Panc1 (cell line): Measurements from ENCODE around the gene CDH12. TPM values are rescaled to one million over a fixed set of nuclear protein-coding genes. Genes with fewer than 3 reads are reported as not detected.

Experiments
- ATAC-seq: fragments of 200-7000 bp; cut with Tn5 transposase; 2 replicates; pipeline ENCODE4 v1.9.1; 2020; ENCODE audit warnings: mild to moderate bottlenecking, moderate library complexity
- BruUV-seq: library from RNA; stranded (reverse); fragments of 400-500 nt; replicated peaks from 2 replicates; lab custom pipeline; 2021; lab: Mats Ljungman, UMichigan
- CTCF ChIA-PET: fragments of 300-600 bp; sonication (Branson Sonifier 250); formaldehyde crosslinking; loops from one replicate; lab custom pipeline; 2022; ENCODE audit warnings: antibody characterized with exemption; lab: Charles Lee
- POLR2A ChIA-PET: fragments of 300-600 bp; sonication (Branson Sonifier 250); formaldehyde crosslinking; loops from one replicate; lab custom pipeline; 2022; ENCODE audit warnings: antibody characterized with exemption; lab: Charles Lee
- DNase-seq: peaks from one replicate; pipeline ENCODE4 v3.0.0-alpha.2; 2010; ENCODE audit warnings: low read depth, low spot score
- H3K27ac ChIP-seq: 2 replicates; pipeline ENCODE4 v1.5.1; 2011; ENCODE audit warnings: mild to moderate bottlenecking, low read length, inconsistent platforms
- H3K27me3 ChIP-seq: fragments of 200-500 bp; sonication (Bioruptor generic); 2 replicates; pipeline ENCODE4 v1.6.0; 2014; ENCODE audit warnings: low read length, inconsistent platforms; ENCODE audit not compliant: control insufficient read depth, insufficient read depth
- H3K36me3 ChIP-seq: fragments of 200-500 bp; sonication (Bioruptor generic); 2 replicates; pipeline ENCODE4 v1.5.1; 2014; ENCODE audit warnings: inconsistent platforms, mild to moderate bottlenecking, low read length, moderate library complexity; ENCODE audit not compliant: control insufficient read depth, insufficient read depth
- H3K4me1 ChIP-seq: 2 replicates; pipeline ENCODE4 v1.5.1; 2011; ENCODE audit warnings: inconsistent platforms, mild to moderate bottlenecking, low read length, moderate library complexity; ENCODE audit not compliant: control insufficient read depth, insufficient read depth
- H3K4me3 ChIP-seq, 2 experiments: 2 replicates each; pipeline ENCODE4 v1.5.1; 2011 to 2012; ENCODE audit warnings: low read depth in 2 of 2, low read length in 2 of 2, mild to moderate bottlenecking in 2 of 2, inconsistent platforms in 1 of 2, moderate library complexity in 1 of 2
- H3K9me3 ChIP-seq: fragments of 200-500 bp; sonication (Bioruptor generic); 2 replicates; pipeline ENCODE4 v1.5.1; 2014; ENCODE audit warnings: low read depth, mild to moderate bottlenecking, inconsistent platforms, low read length, moderate library complexity; ENCODE audit not compliant: control insufficient read depth, insufficient read depth
- CTCF ChIP-seq: fragments of 450-650 bp; IDR thresholded peaks from 2 replicates; pipeline ENCODE4 v1.5.1; 2017; ENCODE audit warnings: mild to moderate bottlenecking
- POLR2AphosphoS5 ChIP-seq: IDR thresholded peaks from 2 replicates; pipeline ENCODE4 v1.6.1; 2012; ENCODE audit warnings: mild to moderate bottlenecking, low read depth, low read length, moderate library complexity
- SIN3A ChIP-seq: IDR thresholded peaks from 2 replicates; pipeline ENCODE4 v1.6.1; 2012; ENCODE audit warnings: low read depth, mild to moderate bottlenecking, low read length, moderate library complexity, borderline replicate concordance; ENCODE audit not compliant: insufficient read depth
- TCF7L2 ChIP-seq: IDR thresholded peaks from 2 replicates; pipeline ENCODE4 v1.6.1; 2011; ENCODE audit warnings: mild to moderate bottlenecking, low read depth, low read length, inconsistent platforms
- in situ Hi-C: cut with HindIII; loops from 2 replicates; pipeline ENCODE4 v1.10.0; 2016; ENCODE audit warnings: low sequenced_read_pairs, low pct_unique_long_range_greater_than_20kb
- intact Hi-C: fragments of 100-400 bp; cut with micrococcal nuclease; formaldehyde crosslinking; loops from one replicate; pipeline ENCODE4 v1.10.0; 2022; ENCODE audit not compliant: unreplicated experiment
- total RNA-seq: library from RNA; stranded (reverse); gene quantifications from one replicate; pipeline ENCODE4 v1.2.1, GENCODE V29; 2021; ENCODE audit not compliant: unreplicated experiment
- TF ChIP-seq, protein P1 (sequence below), 2 experiments: IDR thresholded peaks; 2 replicates each; pipeline ENCODE4 v1.6.1; 2011 to 2012; ENCODE audit warnings: low read depth in 2 of 2, control low read depth in 1 of 2, low read length in 1 of 2, mild to moderate bottlenecking in 1 of 2, moderate library complexity in 1 of 2; ENCODE audit not compliant: insufficient read depth in 1 of 2

The CDH12 gene
- total RNA-seq, 1 experiment from 2014 or later: not detected

DNA sequence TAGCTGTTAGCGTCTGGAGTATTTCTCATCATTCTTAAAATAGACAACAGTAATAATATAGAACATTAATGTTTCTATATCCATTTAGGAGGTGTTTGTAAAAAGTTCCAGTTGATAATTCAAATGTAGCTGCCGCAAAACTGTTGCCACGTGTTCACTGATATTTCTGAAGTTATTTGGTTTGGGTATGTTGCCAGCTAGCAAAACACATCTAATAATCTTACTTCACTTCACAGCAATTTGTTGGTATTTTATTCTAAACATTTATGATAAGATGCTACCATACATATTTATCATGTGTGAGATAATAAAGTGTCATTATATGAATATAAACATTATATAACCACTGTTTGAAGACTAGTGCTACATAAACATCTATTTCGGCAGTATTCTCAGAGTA is 101.6 kb downstream of the CDH12 start:
- no TSS peak for BruUV-seq
- CTCF ChIA-PET: no interaction called here

GRCh38 chr5:22736443-22737003 is 116.6 kb downstream of the CDH12 start:
- in situ Hi-C loops: no loop called here
- no TSS peak for BruUV-seq
- no peak overlapping the region for H3K4me3 ChIP-seq
- ChIA-PET POLR2A (no interaction called here), CTCF (no interaction called here)
- DNase-seq (no peak), ATAC-seq (no peak)
- H3K36me3 ChIP-seq: no peaks in the 10 kb centered on the region
- intact Hi-C loops: no loop called here
- H3K4me1 ChIP-seq: no peaks in the 10 kb centered on the region
- TF ChIP-seq SIN3A: no peak
- no peak overlapping the region for H3K27ac ChIP-seq
- no peaks in the 10 kb centered on the region for H3K27me3 ChIP-seq
- no peaks in the 10 kb centered on the region for H3K9me3 ChIP-seq

More for the DNA sequence above, 101.6 kb downstream of the CDH12 start:
- in situ Hi-C loops: no loop called here
- no peaks in the 10 kb centered on the region for H3K4me1 ChIP-seq
- ATAC-seq (no peak), DNase-seq (no peak)
- no peak overlapping the region for H3K4me3 ChIP-seq
- no peaks in the 10 kb centered on the region for H3K36me3 ChIP-seq
- no peak overlapping the region for H3K27ac ChIP-seq
- POLR2A ChIA-PET: no interaction called here
- H3K9me3 ChIP-seq: no peaks in the 10 kb centered on the region
- H3K27me3 ChIP-seq: no peaks in the 10 kb centered on the region
- TF ChIP-seq POLR2AphosphoS5: no peak
- no peak for TF ChIP-seq CTCF
- TF ChIP-seq SIN3A: no peak
- TF ChIP-seq TCF7L2: no peak
- TF ChIP-seq, protein P1, sequence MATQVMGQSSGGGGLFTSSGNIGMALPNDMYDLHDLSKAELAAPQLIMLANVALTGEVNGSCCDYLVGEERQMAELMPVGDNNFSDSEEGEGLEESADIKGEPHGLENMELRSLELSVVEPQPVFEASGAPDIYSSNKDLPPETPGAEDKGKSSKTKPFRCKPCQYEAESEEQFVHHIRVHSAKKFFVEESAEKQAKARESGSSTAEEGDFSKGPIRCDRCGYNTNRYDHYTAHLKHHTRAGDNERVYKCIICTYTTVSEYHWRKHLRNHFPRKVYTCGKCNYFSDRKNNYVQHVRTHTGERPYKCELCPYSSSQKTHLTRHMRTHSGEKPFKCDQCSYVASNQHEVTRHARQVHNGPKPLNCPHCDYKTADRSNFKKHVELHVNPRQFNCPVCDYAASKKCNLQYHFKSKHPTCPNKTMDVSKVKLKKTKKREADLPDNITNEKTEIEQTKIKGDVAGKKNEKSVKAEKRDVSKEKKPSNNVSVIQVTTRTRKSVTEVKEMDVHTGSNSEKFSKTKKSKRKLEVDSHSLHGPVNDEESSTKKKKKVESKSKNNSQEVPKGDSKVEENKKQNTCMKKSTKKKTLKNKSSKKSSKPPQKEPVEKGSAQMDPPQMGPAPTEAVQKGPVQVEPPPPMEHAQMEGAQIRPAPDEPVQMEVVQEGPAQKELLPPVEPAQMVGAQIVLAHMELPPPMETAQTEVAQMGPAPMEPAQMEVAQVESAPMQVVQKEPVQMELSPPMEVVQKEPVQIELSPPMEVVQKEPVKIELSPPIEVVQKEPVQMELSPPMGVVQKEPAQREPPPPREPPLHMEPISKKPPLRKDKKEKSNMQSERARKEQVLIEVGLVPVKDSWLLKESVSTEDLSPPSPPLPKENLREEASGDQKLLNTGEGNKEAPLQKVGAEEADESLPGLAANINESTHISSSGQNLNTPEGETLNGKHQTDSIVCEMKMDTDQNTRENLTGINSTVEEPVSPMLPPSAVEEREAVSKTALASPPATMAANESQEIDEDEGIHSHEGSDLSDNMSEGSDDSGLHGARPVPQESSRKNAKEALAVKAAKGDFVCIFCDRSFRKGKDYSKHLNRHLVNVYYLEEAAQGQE (IDR thresholded peaks at IDR 0.05; ENCODE audit: insufficient read depth in 1 of 2, low read depth in 2 of 2, low read length in 1 of 2): no peak
- intact Hi-C loops: no loop called here

GRCh38 chr5:22734907-22735306 is 118.2 kb downstream of the CDH12 start:
- ATAC-seq (no peak), DNase-seq (no peak)
- H3K4me3 ChIP-seq: no peak overlapping the region
- BruUV-seq: no TSS peak
- POLR2A ChIA-PET: no interaction called here
- no peaks in the 10 kb centered on the region for H3K36me3 ChIP-seq
- in situ Hi-C loops (no loop called here), intact Hi-C loops (no loop called here)
- H3K9me3 ChIP-seq: no peaks in the 10 kb centered on the region
- no peaks in the 10 kb centered on the region for H3K27me3 ChIP-seq
- no peak overlapping the region for H3K27ac ChIP-seq
- TF ChIP-seq TCF7L2: no peak
- TF ChIP-seq, protein P1 (IDR thresholded peaks at IDR 0.05; ENCODE audit: insufficient read depth in 1 of 2, low read depth in 2 of 2, low read length in 1 of 2): no peak
- no peak for TF ChIP-seq SIN3A
- no peak for TF ChIP-seq POLR2AphosphoS5
- no peak for TF ChIP-seq CTCF
- CTCF ChIA-PET: no interaction called here
- H3K4me1 ChIP-seq: no peaks in the 10 kb centered on the region
